T-cell (primary cell): ENCODE data around the gene GIGYF2. TPM values are rescaled to one million over a fixed set of nuclear protein-coding genes. Genes with fewer than 3 reads are reported as not detected.
"Not testable (repeated sequence)": the region's sequence is repeated elsewhere in the genome, so short reads cannot be mapped to it uniquely, and the experiment has no call there.

Source experiments
- ATAC-seq, 4 experiments: fragments of 200-7000 bp in 3 of 4; fragments of 150-1000 bp in 1 of 4; cut with Tn5 transposase; replicated peaks in 1 of 4; 1 replicate in 3 of 4; 2 replicates in 1 of 4; pipeline ENCODE4 v1.10.0; 2021; ENCODE audit warnings: moderate library complexity in 3 of 4, mild to moderate bottlenecking in 2 of 4, moderate number of reproducible peaks in 1 of 4
- CTCF ChIA-PET, 2 donors: fragments of 300-600 bp; sonication (Branson Sonifier 250); formaldehyde crosslinking; loops; one replicate each; lab custom pipeline; 2022; ENCODE audit warnings: antibody characterized with exemption in 2 of 2; lab: Charles Lee
- POLR2A ChIA-PET, 2 donors: fragments of 300-600 bp; sonication (Branson Sonifier 250); formaldehyde crosslinking; loops; one replicate each; lab custom pipeline; 2022; ENCODE audit warnings: antibody characterized with exemption in 2 of 2; lab: Charles Lee
- DNase-seq, 35 experiments: peaks; one replicate each; pipeline versions ENCODE4 v3.0.0 to v3.0.0-alpha.2; 2013 to 2023
- H3K27ac ChIP-seq: one replicate; pipeline ENCODE4 v1.5.1; 2013; ENCODE audit warnings: low read length
- H3K27me3 ChIP-seq, 2 experiments: replicated peaks in 1 of 2; 1 replicate in 1 of 2; 2 replicates in 1 of 2; pipeline versions ENCODE4 v1.6.1 to v1.7.0; 2013; ENCODE audit warnings: low read length in 1 of 2, mixed read lengths in 1 of 2; ENCODE audit not compliant: control insufficient read depth in 2 of 2, insufficient read depth in 2 of 2; ENCODE audit errors: extremely low read depth in 1 of 2
- H3K36me3 ChIP-seq, 2 donors: 1 replicate in 1 of 2; 2 replicates in 1 of 2; pipeline versions ENCODE4 v1.6.1 to v1.7.0; 2013; ENCODE audit warnings: low read length in 1 of 2; ENCODE audit not compliant: control insufficient read depth in 2 of 2, insufficient read depth in 1 of 2; ENCODE audit errors: extremely low read depth in 1 of 2
- H3K4me1 ChIP-seq, 2 experiments: 1 replicate in 1 of 2; 2 replicates in 1 of 2; pipeline versions ENCODE4 v1.6.1 to v1.7.0; 2013; ENCODE audit warnings: low read length in 2 of 2, mixed read lengths in 1 of 2; ENCODE audit not compliant: insufficient read depth in 2 of 2, control insufficient read depth in 1 of 2; ENCODE audit errors: extremely low read depth in 1 of 2
- H3K4me3 ChIP-seq, 2 donors: 1 replicate in 1 of 2; 2 replicates in 1 of 2; pipeline versions ENCODE4 v1.5.1 to v1.7.0; 2013; ENCODE audit warnings: mild to moderate bottlenecking in 2 of 2, low read length in 1 of 2, moderate library complexity in 1 of 2; ENCODE audit not compliant: control insufficient read depth in 1 of 2; ENCODE audit errors: extremely low read depth in 1 of 2
- H3K9me3 ChIP-seq: 2 replicates; pipeline ENCODE4 v1.7.0; 2013
- H3K27ac Mint-ChIP-seq, 2 donors: one replicate each; pipeline ENCODE4 v1.8.0; 2020 to 2021; ENCODE audit warnings: mild to moderate bottlenecking in 2 of 2, mixed read lengths in 2 of 2
- H3K27me3 Mint-ChIP-seq, 2 donors: one replicate each; pipeline ENCODE4 v1.8.0; 2021 to 2022; ENCODE audit warnings: mixed read lengths in 2 of 2
- H3K36me3 Mint-ChIP-seq: one replicate; pipeline ENCODE4 v1.8.0; 2021; ENCODE audit warnings: mixed read lengths
- H3K4me1 Mint-ChIP-seq, 3 donors: one replicate each; pipeline ENCODE4 v1.8.0; 2020 to 2022; ENCODE audit warnings: mixed read lengths in 3 of 3, mild to moderate bottlenecking in 1 of 3
- H3K4me3 Mint-ChIP-seq, 3 donors: one replicate each; pipeline ENCODE4 v1.8.0; 2020 to 2022; ENCODE audit warnings: mild to moderate bottlenecking in 3 of 3, mixed read lengths in 3 of 3, moderate library complexity in 3 of 3
- H3K9me3 Mint-ChIP-seq, 3 donors: one replicate each; pipeline ENCODE4 v1.8.0; 2020 to 2022; ENCODE audit warnings: mixed read lengths in 3 of 3
- WGBS: methylation state at CpG from one replicate; pipeline ENCODE4 v1.1.5; 2013; ENCODE audit warnings: missing lambda C conversion rate; ENCODE audit not compliant: insufficient coverage; 5-methylcytosine and 5-hydroxymethylcytosine counted together
- total RNA-seq, 35 experiments: library from RNA in 6 of 35; stranded (reverse) in 6 of 35; fragments of 120-200 nt in 1 of 35; gene quantifications; one replicate each; pipeline versions ENCODE4 v1.2.1 to v1.2.4 and lab custom pipeline; 2013 to 2026

GIGYF2 gene
- total RNA-seq, 5 donors from 2014 or later (not counting 1 experiment from before 2014, with no cell fraction given), result 57.8 to 76.8 (median 68.7) TPM

DNA sequence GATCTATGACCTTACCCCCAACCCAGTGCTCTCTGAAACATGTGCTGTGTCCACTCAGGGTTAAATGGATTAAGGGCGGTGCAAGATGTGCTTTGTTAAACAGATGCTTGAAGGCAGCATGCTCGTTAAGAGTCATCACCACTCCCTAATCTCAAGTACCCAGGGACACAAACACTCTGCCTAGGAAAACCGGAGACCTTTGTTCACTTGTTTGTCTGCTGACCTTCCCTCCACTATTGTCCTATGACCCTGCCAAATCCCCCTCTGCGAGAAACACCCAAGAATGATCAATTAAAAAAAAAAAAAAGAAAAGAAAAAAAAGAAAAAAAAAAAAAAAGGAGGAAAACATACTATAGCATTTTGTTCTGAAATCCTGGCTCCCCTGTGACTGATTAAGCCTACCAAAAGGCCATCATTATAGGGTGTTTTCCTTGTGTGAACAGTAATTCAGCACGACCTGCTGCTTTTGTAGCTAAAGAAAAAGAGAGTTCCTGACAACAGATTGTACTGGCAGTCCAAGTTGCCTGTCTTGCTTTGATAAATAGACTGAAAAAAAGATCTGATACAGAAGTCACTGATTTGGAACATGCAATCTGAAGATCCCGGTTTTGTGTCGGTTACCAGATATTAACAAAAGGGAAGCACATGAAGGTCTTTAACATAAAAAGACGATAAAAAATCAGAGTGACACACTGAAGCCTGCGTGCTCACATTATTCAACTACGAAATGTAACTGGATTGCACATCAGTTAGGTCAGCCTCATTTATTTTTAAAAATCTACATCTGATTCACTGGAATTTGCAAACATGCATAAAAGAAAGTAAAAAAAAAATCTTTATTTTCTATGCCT, 210.0 kb downstream of the GIGYF2 start:
- ATAC-seq, H3K27ac Mint-ChIP-seq, H3K36me3 ChIP-seq, H3K36me3 Mint-ChIP-seq, POLR2A ChIA-PET, H3K4me1 Mint-ChIP-seq, H3K9me3 ChIP-seq, DNase-seq, CTCF ChIA-PET, H3K27ac ChIP-seq, H3K4me3 Mint-ChIP-seq, H3K4me1 ChIP-seq, H3K4me3 ChIP-seq: not testable (repeated sequence)
- H3K27me3 ChIP-seq, result peaks cover 4 to 14% of the 10 kb centered on the region in 2 experiments
- peaks cover 5 to 16% (median 14%) of the 10 kb centered on the region in 3 donors for H3K9me3 Mint-ChIP-seq
- 94% methylated on average over 2 of the region's 10 CpGs for WGBS
- H3K27me3 Mint-ChIP-seq, result peaks cover 13 to 14% of the 10 kb centered on the region in 2 donors

DNA sequence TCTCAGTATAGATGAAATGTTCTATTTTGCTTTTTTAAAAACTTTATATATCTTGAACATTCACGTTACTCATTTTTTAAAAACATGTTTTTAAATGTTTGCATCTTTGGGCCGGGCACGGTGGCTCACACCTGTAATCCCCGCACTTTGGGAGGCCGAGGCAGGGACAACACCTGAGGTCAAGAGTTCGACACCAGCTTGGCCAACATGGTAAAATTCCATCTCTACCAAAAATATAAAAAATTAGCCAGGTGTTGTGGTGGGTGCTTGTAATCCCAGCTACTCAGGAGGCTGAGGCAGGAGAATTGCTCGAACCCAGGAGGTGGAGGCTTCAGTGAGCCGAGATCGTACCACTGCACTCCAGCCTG, 210.6 kb downstream of the GIGYF2 start:
- POLR2A ChIA-PET, H3K9me3 ChIP-seq, H3K36me3 Mint-ChIP-seq, DNase-seq, H3K27ac Mint-ChIP-seq, H3K36me3 ChIP-seq, H3K4me1 ChIP-seq, H3K4me1 Mint-ChIP-seq, H3K27me3 ChIP-seq, H3K4me3 Mint-ChIP-seq, H3K27ac ChIP-seq, H3K4me3 ChIP-seq, CTCF ChIA-PET, ATAC-seq: not testable (repeated sequence)
- H3K27me3 Mint-ChIP-seq, result peaks cover 13 to 14% of the 10 kb centered on the region in 2 donors
- H3K9me3 Mint-ChIP-seq, result peaks cover 5 to 22% (median 18%) of the 10 kb centered on the region in 3 donors
- no CpG with 5 or more reads among the region's 9 CpGs for WGBS

DNA sequence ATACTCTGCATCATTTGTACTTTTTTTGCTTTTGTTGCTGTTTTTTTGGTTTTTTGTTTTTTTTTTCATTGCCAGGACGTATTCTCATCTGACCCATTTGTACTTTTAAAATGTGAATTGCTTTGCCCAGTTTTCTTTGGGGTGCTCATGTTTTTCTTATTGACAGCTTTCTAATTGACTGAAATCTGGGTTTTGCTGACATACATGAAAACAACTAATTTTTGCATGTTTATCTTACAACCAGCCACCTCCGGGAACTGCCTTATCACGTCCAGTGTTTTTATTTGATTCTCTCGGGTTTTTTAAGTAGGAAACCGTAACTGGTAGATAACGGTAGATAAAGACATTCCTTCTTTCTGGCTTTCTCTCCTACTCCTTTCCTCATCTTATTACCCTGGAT, 211.6 kb downstream of the GIGYF2 start:
- H3K4me3 Mint-ChIP-seq, result no peak overlapping the region
- CTCF ChIA-PET, result no interaction called here
- Histone ChIP-seq H3K9me3 (peaks cover 7% of the 10 kb centered on the region), H3K27ac (no peak overlapping the region), H3K27me3 (peaks cover 4 to 7% of the 10 kb centered on the region in 2 experiments), H3K36me3 (no peaks in the 10 kb centered on the region), H3K4me1 (no peaks in the 10 kb centered on the region), H3K4me3 (no peak overlapping the region)
- ATAC-seq (no peak), DNase-seq (no peak)
- WGBS, result 92% methylated on average over 4 of the region's 6 CpGs
- POLR2A ChIA-PET, result no interaction called here
- H3K9me3 Mint-ChIP-seq, result peaks cover 5 to 29% (median 18%) of the 10 kb centered on the region in 3 donors
- peaks cover 18 to 20% of the 10 kb centered on the region in 2 donors for H3K27me3 Mint-ChIP-seq
- H3K27ac Mint-ChIP-seq, result no peak overlapping the region
- no peaks in the 10 kb centered on the region for H3K4me1 Mint-ChIP-seq
- peaks cover 4% of the 10 kb centered on the region for H3K36me3 Mint-ChIP-seq

Other genes starting within 250 kb of the GIGYF2 start
- gene ALPI, start 241.2 kb upstream of the GIGYF2 start, total RNA-seq, result not detected
- under 1 TPM in 2 of 5 donors, not detected in 3; 0.15 to 0.19 TPM for gene ECEL1, start 209.5 kb upstream of the GIGYF2 start, total RNA-seq
- gene PRSS56, start 176.9 kb upstream of the GIGYF2 start, total RNA-seq, result not detected
- not detected for gene CHRND, start 171.2 kb upstream of the GIGYF2 start, total RNA-seq
- not detected for gene CHRNG, start 157.6 kb upstream of the GIGYF2 start, total RNA-seq
- 10 to 100 TPM; 15.6 to 20.4 (median 16.9) TPM for gene TIGD1, start 146.8 kb upstream of the GIGYF2 start, total RNA-seq
- gene EIF4E2, start 146.6 kb upstream of the GIGYF2 start, total RNA-seq, result 10 to 100 TPM; 49.5 to 60.9 (median 55.3) TPM
- 1 to 10 TPM in 4 of 5 donors, under 1 TPM in 1; 0.93 to 3.0 (median 2.3) TPM for gene EFHD1, start 63.7 kb upstream of the GIGYF2 start, total RNA-seq
- gene KCNJ13, start 79.2 kb downstream of the GIGYF2 start, total RNA-seq, result not detected
- 1 to 10 TPM in 4 of 5 donors, under 1 TPM in 1; 0.96 to 4.1 (median 3.2) TPM for gene SNORC, start 172.9 kb downstream of the GIGYF2 start, total RNA-seq